Suprapubic skin (tissue), 4 donors: ENCODE data around the gene OR1I1.

ENCODE experiments used
- CTCF ChIP-seq, 2 donors: fragments of 200-600 bp in 1 of 2; fragments of 450-650 bp in 1 of 2; sonication (generic) in 1 of 2; IDR thresholded peaks; one replicate each; pipeline ENCODE4 v1.5.1; 2016 to 2019; ENCODE audit warnings: antibody characterized with exemption in 2 of 2, mild to moderate bottlenecking in 1 of 2, moderate library complexity in 1 of 2
- POLR2A ChIP-seq, 2 donors: fragments of 450-650 bp; IDR thresholded peaks; one replicate each; pipeline ENCODE4 v1.6.1; 2017; ENCODE audit warnings: antibody characterized with exemption in 2 of 2, mild to moderate bottlenecking in 2 of 2, moderate library complexity in 2 of 2
- POLR2AphosphoS5 ChIP-seq, 3 donors: sonication (generic); formaldehyde crosslinking; IDR thresholded peaks; one replicate each; pipeline ENCODE4 v1.6.1; 2017; ENCODE audit warnings: antibody characterized with exemption in 3 of 3

GRCh38 chr19:15126131-15126910 lies 44.3 kb downstream of the OR1I1 start:
- TF ChIP-seq CTCF (IDR thresholded peaks at IDR 0.05) (no peak), POLR2AphosphoS5 (IDR thresholded peaks at IDR 0.05) (no peak), POLR2A (IDR thresholded peaks at IDR 0.05) (no peak)
